H1 (cell line): ENCODE results near the gene PPM1M. TPM values are rescaled to one million over a fixed set of nuclear protein-coding genes. Genes with fewer than 3 reads are reported as not detected.

Source experiments
- CTCF ChIA-PET: fragments of 300-600 bp; sonication (Branson Sonifier 250); formaldehyde crosslinking; loops from one replicate; lab custom pipeline; 2021; ENCODE audit not compliant: partially characterized antibody; lab: Charles Lee
- POLR2A ChIA-PET: fragments of 300-600 bp; sonication (Branson Sonifier 250); formaldehyde crosslinking; loops from one replicate; lab custom pipeline; 2021; ENCODE audit warnings: inconsistent platforms; ENCODE audit not compliant: partially characterized antibody; lab: Charles Lee
- DNase-seq, 2 experiments: peaks; one replicate each; pipeline versions ENCODE4 v3.0.0 to v3.0.0-alpha.2; 2010 to 2022; ENCODE audit warnings: low spot score in 2 of 2, low read depth in 1 of 2, mixed read lengths in 1 of 2
- FAIRE-seq: peaks from 2 replicates; lab custom pipeline; 2011; peaks lifted over from hg19 to GRCh38; lab: Jason Lieb, UNC
- H2AFZ ChIP-seq: 2 replicates; pipeline ENCODE4 v1.8.1; 2012; ENCODE audit warnings: low read length, inconsistent platforms
- H2AK5ac ChIP-seq: 2 replicates; pipeline ENCODE4 v1.6.1; 2013; ENCODE audit warnings: low read depth, low read length
- H2BK120ac ChIP-seq: replicated peaks from 2 replicates; pipeline ENCODE3; 2013; ENCODE audit warnings: low read depth, low read length, inconsistent platforms
- H2BK12ac ChIP-seq: 2 replicates; pipeline ENCODE4 v1.6.1; 2013; ENCODE audit warnings: low read depth, low read length
- H2BK15ac ChIP-seq: 2 replicates; pipeline ENCODE4 v1.6.1; 2013; ENCODE audit warnings: low read length
- H2BK20ac ChIP-seq: 2 replicates; pipeline ENCODE4 v1.6.1; 2013; ENCODE audit warnings: low read length
- H2BK5ac ChIP-seq: 2 replicates; pipeline ENCODE4 v1.6.1; 2013; ENCODE audit warnings: low read depth, low read length
- H3K14ac ChIP-seq: 2 replicates; pipeline ENCODE4 v1.6.1; 2013; ENCODE audit warnings: inconsistent platforms; ENCODE audit not compliant: insufficient read length
- H3K18ac ChIP-seq: 2 replicates; pipeline ENCODE4 v1.6.1; 2013; ENCODE audit warnings: low read length; ENCODE audit errors: extremely low read depth
- H3K23ac ChIP-seq: 2 replicates; pipeline ENCODE4 v1.6.1; 2013; ENCODE audit warnings: inconsistent platforms; ENCODE audit not compliant: insufficient read length
- H3K23me2 ChIP-seq: 2 replicates; pipeline ENCODE4 v1.6.1; 2013; ENCODE audit warnings: low read depth, low read length
- H3K27ac ChIP-seq: 2 replicates; pipeline ENCODE4 v1.6.1; 2011; ENCODE audit warnings: low read depth, low read length, inconsistent platforms
- H3K27me3 ChIP-seq, 4 experiments: replicated peaks in 1 of 4; 1 replicate in 1 of 4; 2 replicates in 3 of 4; pipeline versions ENCODE4 v1.6.1 to v1.8.1; 2011 to 2013; ENCODE audit warnings: low read length in 3 of 4, mild to moderate bottlenecking in 3 of 4, inconsistent platforms in 2 of 4, mixed read lengths in 2 of 4, moderate library complexity in 1 of 4; ENCODE audit not compliant: control insufficient read depth in 3 of 4, insufficient read depth in 3 of 4; ENCODE audit errors: extremely low read depth in 1 of 4
- H3K36me3 ChIP-seq, 4 experiments: 2 replicates each; pipeline versions ENCODE4 v1.6.1 to v1.8.1; 2011 to 2013; ENCODE audit warnings: mild to moderate bottlenecking in 4 of 4, low read length in 3 of 4, moderate library complexity in 2 of 4, control low read depth in 1 of 4, inconsistent platforms in 1 of 4; ENCODE audit not compliant: insufficient read depth in 4 of 4, control insufficient read depth in 2 of 4
- H3K4ac ChIP-seq: replicated peaks from 2 replicates; pipeline ENCODE3; 2013; ENCODE audit warnings: low read length, low read depth, mixed read lengths, inconsistent platforms; ENCODE audit not compliant: insufficient read length
- H3K4me1 ChIP-seq, 4 experiments: replicated peaks in 1 of 4; 1 replicate in 1 of 4; 2 replicates in 3 of 4; pipeline versions ENCODE4 v1.6.1 to v1.8.1; 2011 to 2013; ENCODE audit warnings: low read length in 3 of 4, inconsistent platforms in 2 of 4, mixed read lengths in 1 of 4; ENCODE audit not compliant: insufficient read depth in 4 of 4, control insufficient read depth in 3 of 4
- H3K4me2 ChIP-seq, 2 experiments: 2 replicates each; pipeline versions ENCODE4 v1.6.1 to v1.8.1; 2011 to 2013; ENCODE audit warnings: low read depth in 2 of 2, low read length in 2 of 2, control low read depth in 1 of 2, inconsistent platforms in 1 of 2, mild to moderate bottlenecking in 1 of 2; ENCODE audit not compliant: insufficient read depth in 1 of 2
- H3K4me3 ChIP-seq, 4 experiments: fragments of 200-600, 300-600 bp in 1 of 4; sonication (generic), shearing (Covaris generic), sonication (Bioruptor Twin) in 1 of 4; 2 replicates each; pipeline versions ENCODE4 v1.5.1 to v1.8.1; 2011 to 2016; ENCODE audit warnings: low read length in 4 of 4, low read depth in 3 of 4, control low read depth in 2 of 4, inconsistent platforms in 2 of 4, mild to moderate bottlenecking in 2 of 4, mixed read lengths in 1 of 4, moderate library complexity in 1 of 4; ENCODE audit not compliant: insufficient read depth in 2 of 4; ENCODE audit errors: extremely low read depth in 1 of 4
- H3K56ac ChIP-seq: replicated peaks from 2 replicates; pipeline ENCODE3; 2013; ENCODE audit warnings: low read depth, mild to moderate bottlenecking, mixed read lengths, low read length, inconsistent platforms; ENCODE audit not compliant: insufficient read length
- H3K79me1 ChIP-seq: 2 replicates; pipeline ENCODE4 v1.6.1; 2013; ENCODE audit warnings: low read depth, low read length, control low read depth
- H3K79me2 ChIP-seq, 2 experiments: 2 replicates each; pipeline versions ENCODE4 v1.6.1 to v1.8.1; 2012 to 2013; ENCODE audit warnings: low read length in 2 of 2, mild to moderate bottlenecking in 2 of 2, inconsistent platforms in 1 of 2; ENCODE audit not compliant: insufficient read depth in 2 of 2, control insufficient read depth in 1 of 2
- H3K9ac ChIP-seq, 4 experiments: replicated peaks in 1 of 4; 1 replicate in 1 of 4; 2 replicates in 3 of 4; pipeline versions ENCODE4 v1.6.1 to v1.8.1; 2011 to 2013; ENCODE audit warnings: low read depth in 3 of 4, low read length in 3 of 4, control low read depth in 2 of 4, mild to moderate bottlenecking in 2 of 4, moderate library complexity in 2 of 4, inconsistent platforms in 1 of 4; ENCODE audit errors: extremely low read depth in 1 of 4
- H3K9me3 ChIP-seq, 2 experiments: 2 replicates each; pipeline versions ENCODE4 v1.6.1 to v1.8.1; 2012 to 2013; ENCODE audit warnings: mild to moderate bottlenecking in 2 of 2, moderate library complexity in 2 of 2, control low read depth in 1 of 2, inconsistent platforms in 1 of 2, low read depth in 1 of 2, low read length in 1 of 2, mixed read lengths in 1 of 2; ENCODE audit not compliant: insufficient read depth in 2 of 2
- H4K20me1 ChIP-seq, 2 experiments: replicated peaks in 1 of 2; 2 replicates each; pipeline versions ENCODE3 to v1.8.1; 2011 to 2013; ENCODE audit warnings: inconsistent platforms in 2 of 2, low read length in 2 of 2, mild to moderate bottlenecking in 1 of 2; ENCODE audit not compliant: insufficient read depth in 2 of 2, control insufficient read depth in 1 of 2
- H4K5ac ChIP-seq: 2 replicates; pipeline ENCODE4 v1.6.1; 2013; ENCODE audit warnings: low read length, low read depth, mixed read lengths, inconsistent platforms; ENCODE audit not compliant: insufficient read length
- H4K8ac ChIP-seq: 2 replicates; pipeline ENCODE4 v1.8.0; 2013; ENCODE audit warnings: mild to moderate bottlenecking, moderate library complexity, low read length, inconsistent platforms; ENCODE audit not compliant: insufficient read depth; ENCODE audit errors: extremely low read depth
- H4K91ac ChIP-seq: replicated peaks from 2 replicates; pipeline ENCODE3; 2013; ENCODE audit warnings: low read length, mixed read lengths, inconsistent platforms; ENCODE audit not compliant: insufficient read length
- BACH1 ChIP-seq: IDR thresholded peaks from 2 replicates; pipeline ENCODE4 v1.6.1; 2012; ENCODE audit warnings: low read length, improper control_type of control experiment
- CHD1 ChIP-seq: IDR thresholded peaks from 2 replicates; pipeline ENCODE4 v1.6.1; 2012; ENCODE audit warnings: low read depth, low read length, improper control_type of control experiment
- CREB1 ChIP-seq: IDR thresholded peaks from 2 replicates; pipeline ENCODE4 v1.6.1; 2012; ENCODE audit warnings: inconsistent platforms
- EP300 ChIP-seq, 2 experiments: IDR thresholded peaks; 1 replicate in 1 of 2; 2 replicates in 1 of 2; pipeline ENCODE4 v1.6.1; 2011 to 2012; ENCODE audit warnings: low read depth in 2 of 2, low read length in 2 of 2, mild to moderate bottlenecking in 2 of 2, borderline replicate concordance in 1 of 2, inconsistent platforms in 1 of 2, moderate library complexity in 1 of 2
- HDAC6 ChIP-seq: IDR thresholded peaks from one replicate; pipeline ENCODE4 v1.7.1; 2012; ENCODE audit warnings: low read depth, mild to moderate bottlenecking, inconsistent platforms, low read length, moderate library complexity
- KDM4A ChIP-seq: IDR thresholded peaks from one replicate; pipeline ENCODE4 v1.7.1; 2012; ENCODE audit warnings: low read depth, mild to moderate bottlenecking, moderate library complexity, low read length, inconsistent platforms; ENCODE audit not compliant: severe bottlenecking
- POU5F1 ChIP-seq: IDR thresholded peaks from 2 replicates; pipeline ENCODE4 v1.6.1; 2011; ENCODE audit warnings: low read depth, mild to moderate bottlenecking, low read length, moderate library complexity
- RXRA ChIP-seq: IDR thresholded peaks from 2 replicates; pipeline ENCODE4 v1.6.1; 2011; ENCODE audit warnings: low read depth, mild to moderate bottlenecking, low read length, moderate library complexity; ENCODE audit not compliant: insufficient read depth
- SP2 ChIP-seq: IDR thresholded peaks from 2 replicates; pipeline ENCODE4 v1.6.1; 2012; ENCODE audit warnings: mild to moderate bottlenecking, low read length, inconsistent platforms
- YY1 ChIP-seq: IDR thresholded peaks from 2 replicates; pipeline ENCODE4 v1.6.1; 2011; ENCODE audit warnings: low read depth, mild to moderate bottlenecking, low read length
- ZNF274 ChIP-seq: IDR thresholded peaks from 2 replicates; pipeline ENCODE4 v1.7.0; 2012; ENCODE audit warnings: low read length, borderline replicate concordance; ENCODE audit errors: extremely low read depth
- WGBS, 2 experiments: shearing (Covaris generic) in 1 of 2; methylation state at CpG; one replicate each; pipeline versions ENCODE4 v1.1.6 to v1.1.7; 2013 to 2015; ENCODE audit warnings: low lambda C conversion rate in 2 of 2, mixed read lengths in 2 of 2, inconsistent platforms in 1 of 2, low coverage in 1 of 2, missing lambda C conversion rate in 1 of 2; ENCODE audit not compliant: insufficient replicate concordance in 2 of 2, insufficient coverage in 1 of 2, insufficient read length in 1 of 2; ENCODE audit errors: extremely low coverage in 1 of 2, missing lambda C conversion rate in 1 of 2; 5-methylcytosine and 5-hydroxymethylcytosine counted together
- polyA plus RNA-seq, 7 experiments: library from polyadenylated mRNA; depleted of rRNA in 3 of 7; stranded (reverse) in 5 of 7; unstranded in 2 of 7; fragments of >200 nt in 5 of 7; fragments of 200-250 nt in 2 of 7; gene quantifications; 1 replicate in 5 of 7; 2 replicates in 1 of 7; 4 replicates in 1 of 7; pipeline versions ENCODE4 v1.2.1 to v1.2.3, GENCODE V29; 2011 to 2013; ENCODE audit warnings: missing spikeins in 2 of 7, mixed read lengths in 2 of 7
- total RNA-seq: library from RNA; stranded (reverse); fragmentation: NEBNext Ultra II Directional; extraction: Animal tissue kit (Norgen Biotek cat#: 25700); gene quantifications from 2 replicates; pipeline ENCODE4 v1.2.1, GENCODE V29; 2021
- TF ChIP-seq, protein P1 (sequence below): IDR thresholded peaks from 2 replicates; pipeline ENCODE4 v1.6.1; 2012; ENCODE audit warnings: inconsistent platforms

The PPM1M gene
- total and polyA plus RNA-seq, 2 of the 8 experiments (the other 6 are each of a cell fraction or from before 2014, with no cell fraction given) = 5.2 to 6.3 TPM

DNA sequence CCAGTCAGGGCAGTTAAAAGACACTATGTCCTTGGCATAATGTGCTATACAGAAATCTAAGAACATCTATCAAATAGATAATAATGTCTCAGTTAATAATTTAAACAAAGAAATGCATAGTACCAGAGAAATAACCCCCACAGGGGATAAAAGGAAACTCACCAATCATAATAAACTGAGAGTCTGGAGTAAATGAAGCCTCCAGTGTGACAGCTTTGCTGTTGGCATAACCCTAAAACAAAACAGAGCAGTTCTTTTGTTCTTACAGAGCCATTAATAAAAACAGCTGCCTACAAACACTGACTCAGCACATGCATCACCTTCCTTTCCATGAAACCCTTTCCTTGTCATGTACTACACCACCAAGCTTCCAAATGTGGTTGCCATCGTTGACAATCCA is 13.5 kb downstream of the PPM1M start:
- POLR2A ChIA-PET = interaction anchor here (0.7 to 3.1 kb wide), 2 partner anchors 10 to 20 kb away, joined by 4 to 20 read pairs; partner anchors contain the start of gene WDR82
- Histone ChIP-seq H2AFZ (no peak overlapping the region), H4K5ac (no peak overlapping the region), H4K20me1 (peaks cover 3 to 15% of the 10 kb centered on the region in 2 experiments), H3K4me1 (no peaks in the 10 kb centered on the region), H2BK5ac (no peak overlapping the region), H3K18ac (no peak overlapping the region), H4K91ac (no peak overlapping the region), H3K36me3 (peaks cover 41 to 94% (median 83%) of the 10 kb centered on the region in 4 experiments), H3K79me2 (peaks cover 0 to 9% of the 10 kb centered on the region in 2 experiments; a peak in 2 of 4 replicates), H2BK20ac (no peak overlapping the region), H2BK12ac (no peak overlapping the region), H3K27me3 (no peaks in the 10 kb centered on the region), H3K4ac (no peak overlapping the region), H2AK5ac (no peak overlapping the region), H4K8ac (no peak overlapping the region), H3K23me2 (no peaks in the 10 kb centered on the region), H3K9me3 (no peaks in the 10 kb centered on the region)
- DNase-seq = no peak
- no peak for FAIRE-seq
- CTCF ChIA-PET = interaction anchor here (1.1 to 4.5 kb wide), 9 partner anchors 10 to 129 kb away, joined by 3 to 21 read pairs (median 4); no protein-coding TSS in a partner anchor
- TF ChIP-seq, protein P1, sequence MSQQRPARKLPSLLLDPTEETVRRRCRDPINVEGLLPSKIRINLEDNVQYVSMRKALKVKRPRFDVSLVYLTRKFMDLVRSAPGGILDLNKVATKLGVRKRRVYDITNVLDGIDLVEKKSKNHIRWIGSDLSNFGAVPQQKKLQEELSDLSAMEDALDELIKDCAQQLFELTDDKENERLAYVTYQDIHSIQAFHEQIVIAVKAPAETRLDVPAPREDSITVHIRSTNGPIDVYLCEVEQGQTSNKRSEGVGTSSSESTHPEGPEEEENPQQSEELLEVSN = no peak
- TF ChIP-seq ZNF274 (no peak), POU5F1 (no peak), YY1 (no peak), CHD1 (no peak), SP2 (no peak), BACH1 (no peak), RXRA (no peak), KDM4A (no peak), EP300 (IDR thresholded peaks at IDR 0.05; ENCODE audit: borderline replicate concordance in 1 of 2, low read depth in 2 of 2, low read length in 2 of 2) (no peak), HDAC6 (no peak), CREB1 (no peak)
- TF ChIP-seq, all 59 proteins: peak for 0
- no peak overlapping the region for H3K27ac ChIP-seq
- no peak overlapping the region for H3K4me2 ChIP-seq
- no peak overlapping the region for H3K56ac ChIP-seq
- H3K4me3 ChIP-seq = no peak overlapping the region
- no peak overlapping the region for H3K9ac ChIP-seq
- no peak overlapping the region for H2BK120ac ChIP-seq
- no peaks in the 10 kb centered on the region; the same call in 1 of the 2 replicates for H3K79me1 ChIP-seq
- H3K23ac ChIP-seq = no peak overlapping the region
- WGBS, 2 experiments = 91% methylated on average over 1 of the region's 1 CpG; no CpG with 5 or more reads in 1 of the 2 experiments
- no peak overlapping the region for H3K14ac ChIP-seq
- no peak overlapping the region for H2BK15ac ChIP-seq
